Endothelial cell of umbilical vein (primary cell): Measurements from ENCODE around the gene GAPVD1. TPM values are rescaled to one million over a fixed set of nuclear protein-coding genes. Genes with fewer than 3 reads are reported as not detected.

Experiments used
- BruUV-seq: library from RNA; stranded (reverse); fragments of 400-500 nt; replicated peaks from 2 replicates; lab custom pipeline; 2021; lab: Mats Ljungman, UMichigan
- CTCF ChIA-PET: fragments of 300-600, 350-600 bp; sonication (Branson Sonifier 250); formaldehyde crosslinking; loops from one replicate; lab custom pipeline; 2021; ENCODE audit warnings: antibody characterized with exemption, inconsistent platforms; lab: Charles Lee
- POLR2A ChIA-PET: fragments of 300-600, 350-600 bp; sonication (Branson Sonifier 250); formaldehyde crosslinking; loops from one replicate; lab custom pipeline; 2021; ENCODE audit warnings: antibody characterized with exemption, inconsistent platforms; lab: Charles Lee
- DNase-seq: peaks from one replicate; pipeline ENCODE4 v3.0.0-alpha.2; 2011; ENCODE audit warnings: low read depth, low spot score
- FAIRE-seq: peaks from 2 replicates; lab custom pipeline; 2011; peaks lifted over from hg19 to GRCh38; lab: Jason Lieb, UNC
- H2AFZ ChIP-seq: 2 replicates; pipeline ENCODE4 v1.6.0; 2012; ENCODE audit warnings: low read depth, low read length, control low read depth, inconsistent platforms
- H3K27ac ChIP-seq: 2 replicates; pipeline ENCODE4 v1.5.1; 2011; ENCODE audit warnings: low read depth, mild to moderate bottlenecking, control low read depth, low read length, moderate library complexity; ENCODE audit not compliant: insufficient read depth
- H3K27me3 ChIP-seq, 2 experiments: 2 replicates each; pipeline versions ENCODE4 v1.6.0 to v1.6.1; 2011; ENCODE audit warnings: low read length in 2 of 2, mixed read lengths in 1 of 2; ENCODE audit not compliant: control insufficient read depth in 2 of 2, insufficient read depth in 2 of 2
- H3K36me3 ChIP-seq, 2 experiments: 2 replicates in 1 of 2; 3 replicates in 1 of 2; pipeline ENCODE4 v1.5.1; 2011; ENCODE audit warnings: low read length in 2 of 2, mild to moderate bottlenecking in 1 of 2, moderate library complexity in 1 of 2; ENCODE audit not compliant: control insufficient read depth in 2 of 2, insufficient read depth in 2 of 2; ENCODE audit errors: extremely low read depth in 1 of 2
- H3K4me1 ChIP-seq: 3 replicates; pipeline ENCODE4 v1.5.1; 2011; ENCODE audit warnings: mild to moderate bottlenecking, low read length; ENCODE audit not compliant: control insufficient read depth, insufficient read depth; ENCODE audit errors: extremely low read depth
- H3K4me2 ChIP-seq: 2 replicates; pipeline ENCODE4 v1.6.1; 2011; ENCODE audit warnings: low read length, control low read depth, mixed read lengths; ENCODE audit not compliant: insufficient read depth
- H3K4me3 ChIP-seq, 3 experiments: fragments of 200-600 bp in 1 of 3; sonication (generic), shearing (Covaris generic) in 1 of 3; replicated peaks in 1 of 3; 2 replicates each; pipeline ENCODE4 v1.5.1; 2011 to 2016; ENCODE audit warnings: control low read depth in 3 of 3, low read length in 3 of 3, mild to moderate bottlenecking in 2 of 3, inconsistent platforms in 1 of 3, low read depth in 1 of 3, moderate library complexity in 1 of 3; ENCODE audit not compliant: insufficient read depth in 1 of 3
- H3K79me2 ChIP-seq: 2 replicates; pipeline ENCODE4 v1.6.0; 2012; ENCODE audit warnings: low read length, inconsistent platforms; ENCODE audit not compliant: control insufficient read depth, insufficient read depth
- H3K9ac ChIP-seq: replicated peaks from 2 replicates; pipeline ENCODE3; 2011; ENCODE audit warnings: low read length, control low read depth; ENCODE audit not compliant: insufficient read depth; ENCODE audit errors: extremely low read depth
- H3K9me1 ChIP-seq: replicated peaks from 3 replicates; pipeline ENCODE4 v1.6.0; 2011; ENCODE audit warnings: mild to moderate bottlenecking, low read length; ENCODE audit not compliant: control insufficient read depth, insufficient read depth; ENCODE audit errors: extremely low read depth
- H3K9me3 ChIP-seq: replicated peaks from 2 replicates; pipeline ENCODE4 v1.5.1; 2012; ENCODE audit warnings: low read length, inconsistent platforms; ENCODE audit not compliant: control insufficient read depth, insufficient read depth
- H4K20me1 ChIP-seq: replicated peaks from 2 replicates; pipeline ENCODE3; 2011; ENCODE audit warnings: mild to moderate bottlenecking, low read length; ENCODE audit not compliant: control insufficient read depth, insufficient read depth; ENCODE audit errors: extremely low read depth
- GATA2 ChIP-seq: IDR thresholded peaks from 2 replicates; pipeline ENCODE4 v1.7.0; 2011; ENCODE audit warnings: low read depth, mild to moderate bottlenecking, moderate library complexity, mixed read lengths, low read length; ENCODE audit not compliant: insufficient read length, insufficient read depth
- JUN ChIP-seq: IDR thresholded peaks from 2 replicates; pipeline ENCODE4 v1.6.1; 2011; ENCODE audit warnings: borderline replicate concordance, low read depth; ENCODE audit not compliant: insufficient read length, insufficient read depth
- POLR2A ChIP-seq: IDR thresholded peaks from 2 replicates; pipeline ENCODE4 v1.6.1; 2012; ENCODE audit warnings: low read depth, mild to moderate bottlenecking, control low read depth, low read length
- POLR2AphosphoS5 ChIP-seq: IDR thresholded peaks from 2 replicates; pipeline ENCODE4 v1.6.1; 2012; ENCODE audit warnings: low read depth, mild to moderate bottlenecking, control low read depth, low read length, moderate library complexity; ENCODE audit not compliant: insufficient read depth
- dilution Hi-C: fragments of 300-500 bp; cut with MboI; formaldehyde crosslinking; loops from one replicate; pipeline ENCODE4 v1.15.0; 2019; ENCODE audit warnings: low sequenced_read_pairs; ENCODE audit not compliant: extremely low pct_ligation_motif_present
- intact Hi-C: fragments of 100-400 bp; cut with micrococcal nuclease; formaldehyde crosslinking; loops from one replicate; pipeline ENCODE4 v1.10.0; 2022
- polyA plus RNA-seq, 4 experiments: library from polyadenylated mRNA; depleted of rRNA in 3 of 4; stranded (reverse) in 3 of 4; unstranded in 1 of 4; fragments of >200 nt; gene quantifications; 2 replicates each; pipeline versions ENCODE4 v1.2.1 to v1.2.3, GENCODE V29; 2011 to 2012; ENCODE audit warnings: missing spikeins in 1 of 4
- total RNA-seq: library from RNA; stranded (reverse); gene quantifications from 2 replicates; pipeline ENCODE4 v1.2.3, GENCODE V29; 2021
- TF ChIP-seq, protein P1 (sequence below), 2 donors: IDR thresholded peaks; 1 replicate in 1 of 2; 2 replicates in 1 of 2; pipeline ENCODE4 v1.5.1; 2011; ENCODE audit warnings: low read length in 2 of 2, mild to moderate bottlenecking in 2 of 2, moderate library complexity in 2 of 2, control low read depth in 1 of 2, inconsistent platforms in 1 of 2, low read depth in 1 of 2; ENCODE audit not compliant: insufficient read depth in 1 of 2; ENCODE audit errors: extremely low read depth in 1 of 2

GAPVD1 gene
- total and polyA plus RNA-seq, 2 donors (not counting 3 experiments of a cell fraction or from before 2014, with no cell fraction given) = 10.7 to 53.2 TPM

DNA sequence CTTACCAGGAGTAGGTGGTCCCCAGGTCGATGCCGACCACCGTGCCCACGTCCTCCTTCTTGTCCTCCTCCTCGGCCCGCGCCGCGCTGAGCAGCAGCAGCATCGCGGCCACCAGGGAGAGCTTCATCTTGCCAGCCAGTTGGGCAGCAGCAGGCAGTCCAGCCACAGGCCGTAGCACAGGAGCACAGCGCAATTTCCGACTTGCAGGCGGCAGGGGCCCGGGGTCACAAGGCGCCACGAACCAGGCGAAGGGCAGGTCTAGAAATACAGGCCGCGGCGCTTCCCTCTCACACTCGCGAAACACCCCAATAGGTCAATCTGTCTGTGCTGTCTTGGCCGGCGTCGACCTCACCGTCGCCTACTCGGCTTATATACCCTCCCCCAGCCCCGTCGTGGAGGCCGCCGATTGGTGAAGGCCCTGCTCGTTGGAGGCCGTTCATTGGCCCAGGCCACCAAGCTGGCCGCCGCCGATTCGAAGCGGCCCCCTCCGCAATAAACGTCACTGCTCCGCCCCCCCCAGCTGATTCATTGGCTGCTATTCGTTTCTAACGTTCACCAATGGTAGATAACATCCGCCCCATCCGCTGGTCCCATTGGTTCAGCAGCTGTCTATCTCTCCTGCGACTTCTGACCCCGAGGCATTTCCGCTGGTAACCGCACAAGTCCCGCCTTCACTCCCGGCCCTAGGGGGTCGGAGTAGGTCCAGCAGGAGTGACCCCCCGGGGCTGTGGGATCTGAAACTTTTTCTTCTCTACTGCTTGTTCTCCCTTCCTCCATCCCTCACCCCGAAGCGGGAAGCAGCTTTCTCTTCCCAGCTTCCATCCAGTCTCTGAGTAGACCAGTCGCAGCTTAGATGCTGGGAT lies 20.4 kb upstream of the GAPVD1 start, which contains the start of gene HSPA5:
TSS of gene HSPA5 (minus strand) at position 344 of the 863 bp plus-strand sequence. CDS start at position 127, 217 bp downstream.
- H3K9ac ChIP-seq = peak within 1 kb of the TSS; percentile 94
- H3K4me2 ChIP-seq = peak within 1 kb of the TSS; percentile 93
- H3K79me2 ChIP-seq = peaks cover 49% of the 10 kb centered on the region
- H3K27me3 ChIP-seq = no peaks in the 10 kb centered on the region
- dilution Hi-C loops (no loop called here), intact Hi-C loops (loop anchor here (1.0 to 5.0 kb wide), 6 partner anchors 20 to 469 kb away; partner anchors contain the start of genes ARPC5L, GAPVD1, GOLGA1 and NR6A1)
- TSS peak; percentile 55 for BruUV-seq
- ChIA-PET CTCF (interaction anchor here (0.6 to 1.3 kb wide), 8 partner anchors 19 to 379 kb away, joined by 3 to 5 read pairs (median 3); partner anchors contain the start of genes ARPC5L, GAPVD1 and RPL35), POLR2A (interaction anchor here (0.6 to 2.0 kb wide), 20 partner anchors 8 to 1477 kb away, joined by 3 to 13 read pairs (median 4); partner anchors contain the start of genes GAPVD1 and RPL35)
- TF ChIP-seq POLR2A (peak; percentile 100), GATA2 (no peak), POLR2AphosphoS5 (peak; percentile 100), JUN (no peak)
- TF ChIP-seq, protein P1, sequence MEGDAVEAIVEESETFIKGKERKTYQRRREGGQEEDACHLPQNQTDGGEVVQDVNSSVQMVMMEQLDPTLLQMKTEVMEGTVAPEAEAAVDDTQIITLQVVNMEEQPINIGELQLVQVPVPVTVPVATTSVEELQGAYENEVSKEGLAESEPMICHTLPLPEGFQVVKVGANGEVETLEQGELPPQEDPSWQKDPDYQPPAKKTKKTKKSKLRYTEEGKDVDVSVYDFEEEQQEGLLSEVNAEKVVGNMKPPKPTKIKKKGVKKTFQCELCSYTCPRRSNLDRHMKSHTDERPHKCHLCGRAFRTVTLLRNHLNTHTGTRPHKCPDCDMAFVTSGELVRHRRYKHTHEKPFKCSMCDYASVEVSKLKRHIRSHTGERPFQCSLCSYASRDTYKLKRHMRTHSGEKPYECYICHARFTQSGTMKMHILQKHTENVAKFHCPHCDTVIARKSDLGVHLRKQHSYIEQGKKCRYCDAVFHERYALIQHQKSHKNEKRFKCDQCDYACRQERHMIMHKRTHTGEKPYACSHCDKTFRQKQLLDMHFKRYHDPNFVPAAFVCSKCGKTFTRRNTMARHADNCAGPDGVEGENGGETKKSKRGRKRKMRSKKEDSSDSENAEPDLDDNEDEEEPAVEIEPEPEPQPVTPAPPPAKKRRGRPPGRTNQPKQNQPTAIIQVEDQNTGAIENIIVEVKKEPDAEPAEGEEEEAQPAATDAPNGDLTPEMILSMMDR (IDR thresholded peaks at IDR 0.05; ENCODE audit: extremely low read depth in 1 of 2, insufficient read depth in 1 of 2, low read depth in 1 of 2, low read length in 2 of 2) = peak in 1 of 2 donors; percentile 22
- H2AFZ ChIP-seq = peak within 1 kb of the TSS; percentile 10
- H3K4me3 ChIP-seq = peak within 1 kb of the TSS; percentile 77 to 97 (median 96)
- peak within 1 kb of the TSS; percentile 89 for H3K27ac ChIP-seq
- H3K9me1 ChIP-seq = no peaks in the 10 kb centered on the region
- peaks cover 43% of the 10 kb centered on the region for H3K4me1 ChIP-seq
- no peaks in the 10 kb centered on the region for H3K9me3 ChIP-seq
- peaks cover 18 to 26% of the 10 kb centered on the region in 2 experiments for H3K36me3 ChIP-seq
- DNase-seq (peak; percentile 100), FAIRE-seq (peak; percentile 92)
- H4K20me1 ChIP-seq = peaks cover 9% of the 10 kb centered on the region
